HCT116 (cell line): ENCODE results near the gene URI1.

Source experiments
- POLR2AphosphoS5 ChIP-seq: IDR thresholded peaks from 2 replicates; pipeline ENCODE4 v1.6.1; 2011; ENCODE audit warnings: mild to moderate bottlenecking, low read depth, low read length, moderate library complexity
- RAD21 ChIP-seq: IDR thresholded peaks from 2 replicates; pipeline ENCODE4 v1.6.1; 2012; ENCODE audit warnings: low read depth, mild to moderate bottlenecking
- ZNF274 ChIP-seq: fragments of 200-500 bp; sonication (Bioruptor generic); IDR thresholded peaks from 2 replicates; pipeline ENCODE4 v1.6.1; 2014; ENCODE audit warnings: mild to moderate bottlenecking, low read depth, low read length, inconsistent platforms
- TF ChIP-seq, protein P1 (sequence below), 3 experiments: fragments of 200-600 bp in 1 of 3; sonication (generic) in 1 of 3; IDR thresholded peaks in 2 of 3; conservative IDR thresholded peaks in 1 of 3; 2 replicates each; pipeline ENCODE4 v1.5.1; 2012 to 2017; ENCODE audit warnings: low read depth in 2 of 3, low read length in 2 of 3, antibody characterized with exemption in 1 of 3, borderline replicate concordance in 1 of 3, control low read depth in 1 of 3, mild to moderate bottlenecking in 1 of 3, mixed read lengths in 1 of 3, mixed run types in 1 of 3, moderate library complexity in 1 of 3; ENCODE audit not compliant: insufficient read depth in 1 of 3
- TF ChIP-seq, protein P2 (sequence below): IDR thresholded peaks from 2 replicates; pipeline ENCODE4 v1.6.1; 2012

DNA sequence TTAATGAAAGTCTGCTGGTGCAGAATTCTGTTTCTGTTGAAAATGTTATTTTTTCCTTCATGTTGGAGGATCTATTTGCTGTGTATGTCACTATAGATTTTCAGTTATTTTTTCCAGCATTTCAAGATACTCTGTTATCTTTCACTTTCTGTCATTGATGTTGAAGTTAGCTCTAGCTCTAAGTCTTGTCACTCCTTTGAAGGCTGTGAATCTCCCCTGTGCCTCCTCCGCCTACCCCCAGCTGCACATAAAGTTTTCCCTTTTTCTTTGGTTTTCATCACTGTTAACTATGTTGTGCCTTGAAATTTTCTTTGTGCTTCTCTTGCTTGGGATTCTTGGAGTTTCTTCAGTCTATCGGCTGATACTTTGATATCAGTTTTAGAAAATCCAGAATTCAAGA is 20.8 kb downstream of the URI1 start:
- TF ChIP-seq, protein P1, sequence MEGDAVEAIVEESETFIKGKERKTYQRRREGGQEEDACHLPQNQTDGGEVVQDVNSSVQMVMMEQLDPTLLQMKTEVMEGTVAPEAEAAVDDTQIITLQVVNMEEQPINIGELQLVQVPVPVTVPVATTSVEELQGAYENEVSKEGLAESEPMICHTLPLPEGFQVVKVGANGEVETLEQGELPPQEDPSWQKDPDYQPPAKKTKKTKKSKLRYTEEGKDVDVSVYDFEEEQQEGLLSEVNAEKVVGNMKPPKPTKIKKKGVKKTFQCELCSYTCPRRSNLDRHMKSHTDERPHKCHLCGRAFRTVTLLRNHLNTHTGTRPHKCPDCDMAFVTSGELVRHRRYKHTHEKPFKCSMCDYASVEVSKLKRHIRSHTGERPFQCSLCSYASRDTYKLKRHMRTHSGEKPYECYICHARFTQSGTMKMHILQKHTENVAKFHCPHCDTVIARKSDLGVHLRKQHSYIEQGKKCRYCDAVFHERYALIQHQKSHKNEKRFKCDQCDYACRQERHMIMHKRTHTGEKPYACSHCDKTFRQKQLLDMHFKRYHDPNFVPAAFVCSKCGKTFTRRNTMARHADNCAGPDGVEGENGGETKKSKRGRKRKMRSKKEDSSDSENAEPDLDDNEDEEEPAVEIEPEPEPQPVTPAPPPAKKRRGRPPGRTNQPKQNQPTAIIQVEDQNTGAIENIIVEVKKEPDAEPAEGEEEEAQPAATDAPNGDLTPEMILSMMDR (IDR thresholded peaks at IDR 0.05 in 2 of 3, conservative IDR thresholded peaks at IDR 0.05 in 1 of 3; ENCODE audit: borderline replicate concordance in 1 of 3, insufficient read depth in 1 of 3, low read depth in 2 of 3, low read length in 2 of 3): no peak
- TF ChIP-seq, protein P2, sequence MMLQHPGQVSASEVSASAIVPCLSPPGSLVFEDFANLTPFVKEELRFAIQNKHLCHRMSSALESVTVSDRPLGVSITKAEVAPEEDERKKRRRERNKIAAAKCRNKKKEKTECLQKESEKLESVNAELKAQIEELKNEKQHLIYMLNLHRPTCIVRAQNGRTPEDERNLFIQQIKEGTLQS: no peak
- TF ChIP-seq POLR2AphosphoS5 (no peak), RAD21 (no peak), ZNF274 (no peak)
